ENCODE measurements around the gene BOLL. TPM values are rescaled to one million over a fixed set of nuclear protein-coding genes. Genes with fewer than 3 reads are reported as not detected.

The BOLL gene
- total and polyA plus RNA-seq, 12 donors: not detected

DNA sequence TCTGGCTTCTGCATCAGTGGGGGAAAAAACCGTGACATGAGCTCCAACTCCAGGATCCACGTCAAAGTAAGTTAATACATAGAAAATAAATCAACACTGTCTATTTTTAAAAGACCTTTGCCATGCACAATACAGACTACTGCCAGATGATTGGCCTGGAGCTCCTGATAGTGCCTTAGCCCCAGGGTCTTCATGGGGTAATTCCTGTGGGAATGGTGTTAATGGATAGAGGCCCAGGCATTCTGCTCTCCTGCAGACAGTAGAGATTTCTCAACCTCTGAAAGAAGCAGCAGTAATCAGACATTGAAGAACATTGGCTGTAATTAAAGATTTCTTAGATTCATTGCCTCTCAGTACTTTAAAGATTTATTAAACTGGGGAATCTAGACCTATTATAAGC is 15.0 kb upstream of the BOLL start:
- Histone ChIP-seq H3K4me3 (no peak overlapping the region), H3K27me3 (no peaks in the 10 kb centered on the region), H3K27ac (no peak overlapping the region), H3K9me3 (replicated peaks in 1 of 3) (no peaks in the 10 kb centered on the region), H3K36me3 (replicated peaks in 1 of 2) (no peaks in the 10 kb centered on the region), H3K4me1 (replicated peaks in 1 of 2) (peaks cover 10 to 11% of the 10 kb centered on the region in 2 donors)
- intact Hi-C loops (cut with DNase I): loop anchor here (5.0 kb wide), 2 partner anchors 327 to 497 kb away; no protein-coding TSS in a partner anchor
- DNase-seq: no peak
- 76 to 87% (median 79%) methylated on average over 2 of the region's 2 CpGs for WGBS, 4 donors
- no peak for TF ChIP-seq POLR2A (IDR thresholded peaks at IDR 0.05)
- TF ChIP-seq, protein P1, sequence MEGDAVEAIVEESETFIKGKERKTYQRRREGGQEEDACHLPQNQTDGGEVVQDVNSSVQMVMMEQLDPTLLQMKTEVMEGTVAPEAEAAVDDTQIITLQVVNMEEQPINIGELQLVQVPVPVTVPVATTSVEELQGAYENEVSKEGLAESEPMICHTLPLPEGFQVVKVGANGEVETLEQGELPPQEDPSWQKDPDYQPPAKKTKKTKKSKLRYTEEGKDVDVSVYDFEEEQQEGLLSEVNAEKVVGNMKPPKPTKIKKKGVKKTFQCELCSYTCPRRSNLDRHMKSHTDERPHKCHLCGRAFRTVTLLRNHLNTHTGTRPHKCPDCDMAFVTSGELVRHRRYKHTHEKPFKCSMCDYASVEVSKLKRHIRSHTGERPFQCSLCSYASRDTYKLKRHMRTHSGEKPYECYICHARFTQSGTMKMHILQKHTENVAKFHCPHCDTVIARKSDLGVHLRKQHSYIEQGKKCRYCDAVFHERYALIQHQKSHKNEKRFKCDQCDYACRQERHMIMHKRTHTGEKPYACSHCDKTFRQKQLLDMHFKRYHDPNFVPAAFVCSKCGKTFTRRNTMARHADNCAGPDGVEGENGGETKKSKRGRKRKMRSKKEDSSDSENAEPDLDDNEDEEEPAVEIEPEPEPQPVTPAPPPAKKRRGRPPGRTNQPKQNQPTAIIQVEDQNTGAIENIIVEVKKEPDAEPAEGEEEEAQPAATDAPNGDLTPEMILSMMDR (IDR thresholded peaks at IDR 0.05): no peak

DNA sequence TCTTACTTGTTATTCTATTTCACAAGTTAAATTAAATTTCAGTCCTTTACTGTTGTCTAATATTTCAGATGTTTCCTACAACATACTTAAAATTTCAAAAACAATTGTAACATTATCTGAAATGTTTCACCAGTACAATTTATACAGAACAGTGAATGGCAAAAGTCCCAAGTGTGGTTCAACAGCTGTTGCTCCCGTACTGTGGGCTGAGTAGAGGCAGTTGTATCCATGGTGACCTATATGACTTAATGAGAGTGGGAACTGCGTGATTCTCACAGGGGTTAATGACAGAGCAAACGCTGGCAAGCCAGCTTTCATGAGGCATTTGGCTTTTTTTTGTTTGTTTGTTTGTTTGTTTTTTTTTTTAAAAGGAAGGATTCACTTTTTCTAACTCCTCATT is 13.9 kb upstream of the BOLL start:
- Histone ChIP-seq H3K27me3 (no peaks in the 10 kb centered on the region), H3K27ac (no peak overlapping the region), H3K9me3 (replicated peaks in 1 of 3) (no peaks in the 10 kb centered on the region), H3K36me3 (replicated peaks in 1 of 2) (no peaks in the 10 kb centered on the region), H3K4me1 (replicated peaks in 1 of 2) (peaks cover 9% of the 10 kb centered on the region in 2 donors), H3K4me3 (no peak overlapping the region)
- TF ChIP-seq, protein P1 (IDR thresholded peaks at IDR 0.05): no peak
- TF ChIP-seq POLR2A (IDR thresholded peaks at IDR 0.05): no peak
- no peak for DNase-seq
- WGBS, 4 donors: 67 to 78% (median 77%) methylated on average over 3 of the region's 3 CpGs
- intact Hi-C loops (cut with DNase I): no loop called here

DNA sequence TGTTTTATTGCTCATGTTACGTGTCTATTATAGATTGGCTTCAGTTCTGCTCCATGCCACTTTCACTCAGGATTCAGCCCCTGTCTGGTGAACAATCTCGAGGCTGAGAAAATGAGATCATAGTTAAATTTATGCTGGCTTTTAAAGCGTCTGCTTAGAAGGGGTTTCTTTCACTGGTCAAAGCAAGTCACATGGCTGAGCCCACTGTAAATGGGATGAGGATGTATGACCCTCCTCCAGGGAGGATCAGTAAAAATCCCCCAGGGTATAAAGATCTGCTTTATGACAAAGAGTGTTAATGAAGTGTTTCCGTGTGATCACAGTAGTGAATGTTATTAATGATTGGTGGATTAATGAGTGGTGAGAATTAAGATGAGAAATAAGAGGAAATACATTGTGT is 13.1 kb upstream of the BOLL start:
- Histone ChIP-seq H3K27ac (no peak overlapping the region), H3K27me3 (no peaks in the 10 kb centered on the region), H3K9me3 (replicated peaks in 1 of 3) (no peaks in the 10 kb centered on the region), H3K4me1 (replicated peaks in 1 of 2) (peaks cover 0 to under 1% of the 10 kb centered on the region in 2 donors), H3K36me3 (replicated peaks in 1 of 2) (no peaks in the 10 kb centered on the region), H3K4me3 (no peak overlapping the region)
- no peak for DNase-seq
- intact Hi-C loops (cut with DNase I): no loop called here
- WGBS, 4 donors: 56 to 69% (median 59%) methylated on average over 4 of the region's 4 CpGs
- no peak for TF ChIP-seq POLR2A (IDR thresholded peaks at IDR 0.05)
- TF ChIP-seq, protein P1 (IDR thresholded peaks at IDR 0.05): no peak

DNA sequence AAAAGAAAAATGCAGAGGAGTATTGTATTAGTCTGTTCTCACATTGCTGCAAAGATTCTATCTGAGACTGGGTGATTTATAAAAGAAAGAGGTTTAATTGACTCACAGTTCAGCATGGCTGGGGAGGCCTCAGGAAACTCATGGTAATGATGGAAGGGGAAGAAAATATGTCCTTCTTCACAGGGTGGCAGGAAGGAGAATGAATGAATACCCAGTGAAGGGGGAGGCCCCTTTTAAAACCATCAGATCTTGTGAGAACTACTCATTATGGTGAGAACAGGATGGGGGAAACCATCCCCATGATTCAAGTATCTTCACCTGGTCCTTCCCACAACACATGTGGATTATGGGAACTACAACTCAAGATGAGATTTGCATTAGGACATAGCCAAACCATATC is 10.2 kb upstream of the BOLL start:
- intact Hi-C loops (cut with DNase I): no loop called here
- Histone ChIP-seq H3K27ac (no peak overlapping the region), H3K4me1 (replicated peaks in 1 of 2) (no peaks in the 10 kb centered on the region), H3K9me3 (replicated peaks in 1 of 3) (no peaks in the 10 kb centered on the region), H3K36me3 (replicated peaks in 1 of 2) (no peaks in the 10 kb centered on the region), H3K27me3 (peaks cover 15% of the 10 kb centered on the region), H3K4me3 (no peak overlapping the region)
- no peak for TF ChIP-seq POLR2A (IDR thresholded peaks at IDR 0.05)
- no peak for DNase-seq

DNA sequence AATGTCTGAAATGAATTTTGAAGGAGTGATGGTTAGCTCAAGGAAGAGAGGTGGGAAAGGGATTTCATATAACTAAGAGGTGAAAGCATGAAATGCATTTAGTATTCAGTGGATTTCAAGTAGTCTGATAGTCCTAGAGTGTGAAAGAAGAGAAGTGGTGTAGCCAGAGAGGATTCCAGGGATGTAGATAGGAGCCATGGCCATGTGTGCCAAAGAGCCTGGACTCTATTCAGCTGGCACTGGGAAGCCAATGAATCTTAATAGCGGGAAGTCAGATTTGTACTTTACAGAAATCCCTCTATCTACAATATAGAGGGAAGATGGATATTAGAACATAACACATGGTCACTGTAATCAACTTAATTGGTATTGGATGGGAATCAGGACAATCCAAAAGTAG is 8.3 kb upstream of the BOLL start:
- no peak for DNase-seq
- H3K36me3 ChIP-seq (replicated peaks in 1 of 2): no peaks in the 10 kb centered on the region
- intact Hi-C loops (cut with DNase I): no loop called here
- no peaks in the 10 kb centered on the region for H3K9me3 ChIP-seq (replicated peaks in 1 of 3)
- no peak for TF ChIP-seq POLR2A (IDR thresholded peaks at IDR 0.05)
- TF ChIP-seq, protein P1 (IDR thresholded peaks at IDR 0.05): no peak
- H3K27ac ChIP-seq: no peak overlapping the region
- peaks cover 15% of the 10 kb centered on the region for H3K27me3 ChIP-seq
- WGBS, 4 donors: 65 to 88% (median 87%) methylated on average over 1 of the region's 1 CpG
- no peak overlapping the region for H3K4me3 ChIP-seq
- H3K4me1 ChIP-seq (replicated peaks in 1 of 2): no peaks in the 10 kb centered on the region
